Lower leg skin (tissue), 4 donors: ENCODE results near the gene EIF2B4. TPM values are rescaled to one million over a fixed set of nuclear protein-coding genes. Genes with fewer than 3 reads are reported as not detected.

Source experiments
- DNase-seq, 2 donors: peaks; one replicate each; pipeline ENCODE4 v3.0.0-alpha.2; 2019; ENCODE audit warnings: low spot score in 2 of 2
- H3K4me3 ChIP-seq: fragments of 200-600 bp; sonication (generic); 2 replicates; pipeline ENCODE4 v1.5.1; 2017; ENCODE audit warnings: mild to moderate bottlenecking, low read depth; ENCODE audit not compliant: poor library complexity, severe bottlenecking
- CTCF ChIP-seq, 3 donors: fragments of 450-650 bp; IDR thresholded peaks; one replicate each; pipeline ENCODE4 v1.5.1; 2016; ENCODE audit warnings: antibody characterized with exemption in 3 of 3, mild to moderate bottlenecking in 3 of 3, moderate library complexity in 2 of 3
- POLR2A ChIP-seq, 2 donors: fragments of 450-650 bp; IDR thresholded peaks; one replicate each; pipeline ENCODE4 v1.6.1; 2016 to 2017; ENCODE audit warnings: antibody characterized with exemption in 2 of 2, mild to moderate bottlenecking in 1 of 2, moderate library complexity in 1 of 2
- WGBS, 2 donors: methylation state at CpG; one replicate each; pipeline ENCODE4 v1.1.5; 2018; 5-methylcytosine and 5-hydroxymethylcytosine counted together
- intact Hi-C: fragments of 100-400 bp; cut with DNase I; formaldehyde crosslinking; loops from one replicate; pipeline ENCODE4 v1.15.0; 2023; ENCODE audit warnings: low total_unique reads
- total RNA-seq, 4 donors: library from RNA; depleted of rRNA; stranded (reverse); fragments of >200 nt; gene quantifications; one replicate each; pipeline ENCODE4 v1.1.0, GENCODE V29; 2016

The EIF2B4 gene
- total RNA-seq, 4 donors from 2014 or later, result 49.3 to 64.3 (median 57.2) TPM

- intact Hi-C loops, result no loop called here
- WGBS, 2 donors, result 79 to 81% methylated on average over 6 of the region's 6 CpGs
- H3K4me3 ChIP-seq, result no peak overlapping the region
These were observed 18.1 kb downstream of the EIF2B4 start for GRCh38 chr2:27351802-27352598.

GRCh38 chr2:27350106-27350693 lies 19.9 kb downstream of the EIF2B4 start:
- 86 to 91% methylated on average over 7 of the region's 7 CpGs for WGBS, 2 donors
- no peak for DNase-seq
- no peak for TF ChIP-seq POLR2A (IDR thresholded peaks at IDR 0.05)
- no peak for TF ChIP-seq CTCF (IDR thresholded peaks at IDR 0.05)
- intact Hi-C loops, result no loop called here
- H3K4me3 ChIP-seq, result no peak overlapping the region

More at GRCh38 chr2:27351802-27352598, 18.1 kb downstream of the EIF2B4 start:
- no peak for TF ChIP-seq POLR2A (IDR thresholded peaks at IDR 0.05)
- TF ChIP-seq CTCF (IDR thresholded peaks at IDR 0.05), result no peak
- DNase-seq, result no peak

- TF ChIP-seq CTCF (IDR thresholded peaks at IDR 0.05) (no peak), POLR2A (IDR thresholded peaks at IDR 0.05) (no peak)
- 94 to 100% methylated on average over 2 of the region's 2 CpGs for WGBS, 2 donors
- H3K4me3 ChIP-seq, result no peak overlapping the region
- intact Hi-C loops, result no loop called here
- DNase-seq, result no peak
These were observed 22.5 kb downstream of the EIF2B4 start for GRCh38 chr2:27347641-27348040.

- WGBS, 2 donors, result 80 to 87% methylated on average over 7 of the region's 7 CpGs
- DNase-seq, result no peak
- TF ChIP-seq CTCF (IDR thresholded peaks at IDR 0.05) (no peak), POLR2A (IDR thresholded peaks at IDR 0.05) (no peak)
- no peak overlapping the region for H3K4me3 ChIP-seq
- intact Hi-C loops, result no loop called here
These were observed 34.0 kb downstream of the EIF2B4 start for GRCh38 chr2:27336173-27336572.

GRCh38 chr2:27335311-27335710 lies 34.8 kb downstream of the EIF2B4 start:
- intact Hi-C loops, result no loop called here
- no peak for DNase-seq
- no peak overlapping the region for H3K4me3 ChIP-seq
- TF ChIP-seq POLR2A (IDR thresholded peaks at IDR 0.05) (no peak), CTCF (IDR thresholded peaks at IDR 0.05) (no peak)
- 88 to 91% methylated on average over 3 of the region's 3 CpGs for WGBS, 2 donors
